Transverse colon (tissue), 4 donors: Measurements from ENCODE around the gene NT5DC1. TPM values are rescaled to one million over a fixed set of nuclear protein-coding genes. Genes with fewer than 3 reads are reported as not detected.

Experiments used
- DNase-seq: peaks from one replicate; pipeline ENCODE4 v3.0.0-alpha.2; 2019
- H3K27ac ChIP-seq, 4 donors: fragments of 200-600 bp; sonication (generic); 2 replicates each; pipeline ENCODE4 v1.5.1; 2016 to 2018; ENCODE audit warnings: inconsistent platforms in 4 of 4
- H3K27me3 ChIP-seq: fragments of 200-600 bp; sonication (generic); 2 replicates; pipeline ENCODE4 v1.5.1; 2017; ENCODE audit warnings: inconsistent platforms
- H3K36me3 ChIP-seq, 4 donors: fragments of 200-600 bp; sonication (generic); 2 replicates each; pipeline ENCODE4 v1.5.1; 2017 to 2019; ENCODE audit warnings: inconsistent platforms in 4 of 4
- H3K4me1 ChIP-seq, 4 donors: fragments of 200-600 bp; sonication (generic); 2 replicates each; pipeline ENCODE4 v1.5.1; 2017 to 2020; ENCODE audit warnings: inconsistent platforms in 4 of 4
- H3K4me3 ChIP-seq, 4 donors: fragments of 200-600 bp; sonication (generic); 1 replicate in 1 of 4; 2 replicates in 3 of 4; pipeline versions ENCODE4 v1.5.1 to v1.6.1; 2017 to 2019; ENCODE audit warnings: inconsistent platforms in 4 of 4
- H3K9me3 ChIP-seq, 2 donors: fragments of 200-600 bp; sonication (generic); 2 replicates each; pipeline ENCODE4 v1.5.1; 2017 to 2019; ENCODE audit warnings: inconsistent platforms in 2 of 2
- EP300 ChIP-seq: sonication (generic); formaldehyde crosslinking; IDR thresholded peaks from one replicate; pipeline ENCODE4 v1.6.1; 2017; ENCODE audit warnings: antibody characterized with exemption, low read depth
- POLR2A ChIP-seq: fragments of 450-650 bp; IDR thresholded peaks from one replicate; pipeline ENCODE4 v1.6.1; 2016; ENCODE audit warnings: antibody characterized with exemption, mild to moderate bottlenecking, moderate library complexity
- POLR2AphosphoS5 ChIP-seq, 3 donors: sonication (generic); formaldehyde crosslinking; IDR thresholded peaks; one replicate each; pipeline ENCODE4 v1.6.1; 2016; ENCODE audit warnings: antibody characterized with exemption in 3 of 3
- WGBS, 2 donors: methylation state at CpG; one replicate each; pipeline ENCODE4 v1.1.5; 2018; ENCODE audit warnings: low coverage in 1 of 2; 5-methylcytosine and 5-hydroxymethylcytosine counted together
- in situ Hi-C, 4 donors: fragments of 200-750 bp; cut with MboI; loops; one replicate each; pipeline versions ENCODE4 v1.15.0 to v1.15.1; 2017; ENCODE audit warnings: low sequenced_read_pairs in 3 of 4, low pct_ligation_motif_present in 1 of 4, low pct_unique_long_range_greater_than_20kb in 1 of 4
- intact Hi-C: fragments of 100-400 bp; cut with DNase I; formaldehyde crosslinking; loops from one replicate; pipeline ENCODE4 v1.15.1; 2023; ENCODE audit warnings: low total_unique reads
- total RNA-seq, 4 donors: library from RNA; depleted of rRNA; stranded (reverse); fragments of >200 nt; gene quantifications; one replicate each; pipeline ENCODE4 v1.1.0, GENCODE V29; 2016
- TF ChIP-seq, protein P1 (sequence below), 5 experiments: fragments of 200-600 bp in 3 of 5; fragments of 450-650 bp in 2 of 5; sonication (generic) in 3 of 5; IDR thresholded peaks; 1 replicate in 2 of 5; 2 replicates in 3 of 5; pipeline ENCODE4 v1.5.1; 2016 to 2017; ENCODE audit warnings: antibody characterized with exemption in 5 of 5, inconsistent platforms in 3 of 5, mild to moderate bottlenecking in 2 of 5, moderate library complexity in 1 of 5

NT5DC1 gene
- total RNA-seq, 4 donors from 2014 or later = 5.4 to 18.6 (median 12.4) TPM

DNA sequence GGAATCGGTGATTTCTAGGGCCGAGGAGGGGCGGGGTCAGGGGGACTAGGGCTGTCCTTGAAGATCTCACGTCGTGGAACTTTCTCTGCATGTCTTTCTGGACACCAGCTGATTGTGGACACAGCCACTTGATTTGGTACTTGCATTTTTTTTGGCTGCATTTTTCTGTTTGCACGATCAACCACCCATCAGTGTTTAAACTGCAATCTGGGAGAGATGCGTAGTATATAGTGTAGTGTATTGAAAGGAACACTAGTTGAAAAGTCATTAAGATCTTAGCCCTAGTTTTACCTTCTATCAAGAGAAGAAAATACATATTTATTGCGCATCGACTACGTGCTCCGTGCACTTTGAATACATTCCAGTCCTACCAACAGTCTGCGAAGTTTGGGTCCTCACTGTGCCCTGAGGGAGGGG is 657 bp downstream of the NT5DC1 start:
- Histone ChIP-seq H3K27me3 (no peaks in the 10 kb centered on the region), H3K36me3 (no peaks in the 10 kb centered on the region), H3K4me1 (peaks cover 9 to 38% (median 12%) of the 10 kb centered on the region in 4 donors), H3K9me3 (no peaks in the 10 kb centered on the region), H3K4me3 (peak overlapping the region; percentile 66 to 82 (median 70)), H3K27ac (peak overlapping the region; percentile 93 to 97 (median 96))
- no peak for TF ChIP-seq POLR2A
- TF ChIP-seq, protein P1, sequence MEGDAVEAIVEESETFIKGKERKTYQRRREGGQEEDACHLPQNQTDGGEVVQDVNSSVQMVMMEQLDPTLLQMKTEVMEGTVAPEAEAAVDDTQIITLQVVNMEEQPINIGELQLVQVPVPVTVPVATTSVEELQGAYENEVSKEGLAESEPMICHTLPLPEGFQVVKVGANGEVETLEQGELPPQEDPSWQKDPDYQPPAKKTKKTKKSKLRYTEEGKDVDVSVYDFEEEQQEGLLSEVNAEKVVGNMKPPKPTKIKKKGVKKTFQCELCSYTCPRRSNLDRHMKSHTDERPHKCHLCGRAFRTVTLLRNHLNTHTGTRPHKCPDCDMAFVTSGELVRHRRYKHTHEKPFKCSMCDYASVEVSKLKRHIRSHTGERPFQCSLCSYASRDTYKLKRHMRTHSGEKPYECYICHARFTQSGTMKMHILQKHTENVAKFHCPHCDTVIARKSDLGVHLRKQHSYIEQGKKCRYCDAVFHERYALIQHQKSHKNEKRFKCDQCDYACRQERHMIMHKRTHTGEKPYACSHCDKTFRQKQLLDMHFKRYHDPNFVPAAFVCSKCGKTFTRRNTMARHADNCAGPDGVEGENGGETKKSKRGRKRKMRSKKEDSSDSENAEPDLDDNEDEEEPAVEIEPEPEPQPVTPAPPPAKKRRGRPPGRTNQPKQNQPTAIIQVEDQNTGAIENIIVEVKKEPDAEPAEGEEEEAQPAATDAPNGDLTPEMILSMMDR (IDR thresholded peaks at IDR 0.05) = no peak
- TF ChIP-seq POLR2AphosphoS5 (IDR thresholded peaks at IDR 0.05) = no peak
- TF ChIP-seq EP300 = no peak
- WGBS, 2 donors = 1% methylated on average over 12 of the region's 12 CpGs; no CpG with 5 or more reads in 1 of the 2 donors
- DNase-seq = peak; percentile 86
- in situ Hi-C loops (no loop called here), intact Hi-C loops (no loop called here)

- peaks cover 9 to 38% (median 12%) of the 10 kb centered on the region in 4 donors for H3K4me1 ChIP-seq
- DNase-seq = no peak
- H3K4me3 ChIP-seq = peak overlapping the region in 3 of 4 donors; percentile 66 to 82 (median 68)
- WGBS, 2 donors = 67% methylated on average over 2 of the region's 2 CpGs; no CpG with 5 or more reads in 1 of the 2 donors
- H3K9me3 ChIP-seq = no peaks in the 10 kb centered on the region
- no peaks in the 10 kb centered on the region for H3K36me3 ChIP-seq
- H3K27ac ChIP-seq = peak overlapping the region; percentile 93 to 97 (median 96)
- in situ Hi-C loops (no loop called here), intact Hi-C loops (no loop called here)
- TF ChIP-seq POLR2AphosphoS5 (IDR thresholded peaks at IDR 0.05) (no peak), EP300 (no peak), POLR2A (no peak)
- TF ChIP-seq, protein P1 (IDR thresholded peaks at IDR 0.05) = no peak
- no peaks in the 10 kb centered on the region for H3K27me3 ChIP-seq
Observed at GRCh38 chr6:116101790-116102189, 1.1 kb downstream of the NT5DC1 start.

GRCh38 chr6:116102873-116103272 is 2.2 kb downstream of the NT5DC1 start:
- TF ChIP-seq EP300 (no peak), POLR2A (no peak), POLR2AphosphoS5 (IDR thresholded peaks at IDR 0.05) (no peak)
- no peak for DNase-seq
- Histone ChIP-seq H3K9me3 (no peaks in the 10 kb centered on the region), H3K27me3 (no peaks in the 10 kb centered on the region), H3K4me3 (no peak overlapping the region), H3K4me1 (peaks cover 9 to 38% (median 12%) of the 10 kb centered on the region in 4 donors), H3K27ac (no peak overlapping the region), H3K36me3 (no peaks in the 10 kb centered on the region)
- WGBS, 2 donors = 75 to 83% methylated on average over 4 of the region's 4 CpGs
- in situ Hi-C loops (no loop called here), intact Hi-C loops (no loop called here)

- DNase-seq = no peak
- in situ Hi-C loops = no loop called here
- TF ChIP-seq POLR2A (no peak), EP300 (no peak), POLR2AphosphoS5 (IDR thresholded peaks at IDR 0.05) (no peak)
- TF ChIP-seq, protein P1 (IDR thresholded peaks at IDR 0.05) = no peak
- intact Hi-C loops = no loop called here
- Histone ChIP-seq H3K27me3 (no peaks in the 10 kb centered on the region), H3K9me3 (no peaks in the 10 kb centered on the region), H3K27ac (no peak overlapping the region), H3K4me3 (no peak overlapping the region), H3K36me3 (peaks cover 0 to 16% (median 2%) of the 10 kb centered on the region in 4 donors), H3K4me1 (peaks cover 9 to 33% (median 12%) of the 10 kb centered on the region in 4 donors)
- 33 to 71% methylated on average over 1 of the region's 1 CpG for WGBS, 2 donors
Observed at GRCh38 chr6:116104636-116105035, 4.0 kb downstream of the NT5DC1 start.

- no peaks in the 10 kb centered on the region for H3K27me3 ChIP-seq
- no peak for DNase-seq
- H3K36me3 ChIP-seq = peaks cover 0 to 19% (median 2%) of the 10 kb centered on the region in 4 donors
- TF ChIP-seq EP300 = no peak
- TF ChIP-seq POLR2A = no peak
- TF ChIP-seq, protein P1 (IDR thresholded peaks at IDR 0.05) = no peak
- no peak for TF ChIP-seq POLR2AphosphoS5 (IDR thresholded peaks at IDR 0.05)
- H3K9me3 ChIP-seq = no peaks in the 10 kb centered on the region
- no peak overlapping the region for H3K4me3 ChIP-seq
- in situ Hi-C loops = no loop called here
- intact Hi-C loops = no loop called here
- no peak overlapping the region for H3K27ac ChIP-seq
- H3K4me1 ChIP-seq = peaks cover 9 to 27% (median 12%) of the 10 kb centered on the region in 4 donors
- WGBS, 2 donors = 92% methylated on average over 2 to 3 of the region's 3 CpGs
Observed at GRCh38 chr6:116105247-116105646, 4.6 kb downstream of the NT5DC1 start.
